Heart left ventricle (tissue), 13 donors: Measurements from ENCODE around the gene ZDHHC22.

ENCODE experiments used
- CTCF ChIP-seq, 12 donors: fragments of 200-600 bp; sonication (generic) in 4 of 12; IDR thresholded peaks; one replicate each; pipeline versions ENCODE4 v1.5.0 to v1.8.0; 2018 to 2022; ENCODE audit warnings: antibody characterized with exemption in 12 of 12, mild to moderate bottlenecking in 5 of 12
- POLR2A ChIP-seq, 2 donors: fragments of 450-650 bp; IDR thresholded peaks; one replicate each; pipeline ENCODE4 v1.6.1; 2017; ENCODE audit warnings: antibody characterized with exemption in 2 of 2, mild to moderate bottlenecking in 2 of 2, moderate library complexity in 2 of 2
- donor health status: ischemic (EF 13 %, LVEDD 7.1; RV severe dilation, severe dysfunction).
- donor health status: DM: no; HTN: yes; CAD: no.
- donor health status: DM: no; HTN: no; CAD: no.
- donor health status: ischemic (EF 25% LVEDD 6.9; RV normal size, moderate dysfunction).
- donor health status: ischemic (EF 25% LVEDD 5.7; RV mildly dilated, moderate dysfunction).
- donor health status: ischemic (EF 35%, LVEDD 5.7; RV mildly dilated, moderate dysfunction).
- donor health status: nonischemic (EF 11% LVEDD 7.7; RV severe dilation, severe dysfunction).
- donor health status: DM: yes; HTN: yes; CAD: no.
- donor health status: PGD.
- donor health status: ischemic (EF 29% LVEDD 5.4; RV normal size, mild dysfunction).
- donor health status: nonischemic (EF 23%, LVEDD 6.1; RV moderate dilation, normal function).

GRCh38 chr14:77180726-77181602, 39.4 kb upstream of the ZDHHC22 start:
- no peak for TF ChIP-seq CTCF (IDR thresholded peaks at IDR 0.05)
- no peak for TF ChIP-seq POLR2A (IDR thresholded peaks at IDR 0.05)
